Activated CD8-positive, alpha-beta T cell treated with anti-CD3 and anti-CD28 coated beads for 36 hours (primary cell): ENCODE results near the gene HMG20A. TPM values are rescaled to one million over a fixed set of nuclear protein-coding genes. Genes with fewer than 3 reads are reported as not detected.

Experiments used
- ATAC-seq: fragments of 200-7000 bp; cut with Tn5 transposase; one replicate; pipeline ENCODE4 v1.10.0; 2021; ENCODE audit warnings: mild to moderate bottlenecking, moderate library complexity
- CTCF ChIA-PET: fragments of 350-600 bp; sonication (Branson Sonifier 250); formaldehyde crosslinking; loops from one replicate; lab custom pipeline; 2021; ENCODE audit warnings: antibody characterized with exemption; lab: Charles Lee
- POLR2A ChIA-PET: fragments of 350-600 bp; sonication (Branson Sonifier 250); formaldehyde crosslinking; loops from one replicate; lab custom pipeline; 2021; ENCODE audit warnings: antibody characterized with exemption; lab: Charles Lee
- DNase-seq: peaks from one replicate; pipeline ENCODE4 v3.0.0-alpha.2; 2020
- H3K27ac Mint-ChIP-seq: one replicate; pipeline ENCODE4 v1.8.0; 2021; ENCODE audit warnings: mild to moderate bottlenecking, mixed read lengths
- H3K27me3 Mint-ChIP-seq: one replicate; pipeline ENCODE4 v1.8.0; 2021; ENCODE audit warnings: mixed read lengths
- H3K36me3 Mint-ChIP-seq: one replicate; pipeline ENCODE4 v1.8.0; 2021; ENCODE audit warnings: low read depth, mixed read lengths
- H3K4me1 Mint-ChIP-seq: one replicate; pipeline ENCODE4 v1.8.0; 2021; ENCODE audit warnings: low read depth, mixed read lengths
- H3K4me3 Mint-ChIP-seq: one replicate; pipeline ENCODE4 v1.8.0; 2021; ENCODE audit warnings: mild to moderate bottlenecking, moderate library complexity, mixed read lengths
- H3K9me3 Mint-ChIP-seq: one replicate; pipeline ENCODE4 v1.8.0; 2021; ENCODE audit warnings: mixed read lengths
- CTCF ChIP-seq: fragments of 200-600 bp; IDR thresholded peaks from one replicate; pipeline ENCODE4 v1.8.0; 2022; ENCODE audit warnings: antibody characterized with exemption, mild to moderate bottlenecking
- intact Hi-C: fragments of 100-400 bp; cut with micrococcal nuclease; formaldehyde crosslinking; loops from one replicate; pipeline ENCODE4 v1.10.0; 2022
- total RNA-seq, 2 experiments: library from RNA; stranded (reverse); gene quantifications; one replicate each; pipeline ENCODE4 v1.2.3, GENCODE V29; 2021

The HMG20A gene
- total RNA-seq, 2 experiments from 2014 or later = 44.4 to 44.9 TPM

DNA sequence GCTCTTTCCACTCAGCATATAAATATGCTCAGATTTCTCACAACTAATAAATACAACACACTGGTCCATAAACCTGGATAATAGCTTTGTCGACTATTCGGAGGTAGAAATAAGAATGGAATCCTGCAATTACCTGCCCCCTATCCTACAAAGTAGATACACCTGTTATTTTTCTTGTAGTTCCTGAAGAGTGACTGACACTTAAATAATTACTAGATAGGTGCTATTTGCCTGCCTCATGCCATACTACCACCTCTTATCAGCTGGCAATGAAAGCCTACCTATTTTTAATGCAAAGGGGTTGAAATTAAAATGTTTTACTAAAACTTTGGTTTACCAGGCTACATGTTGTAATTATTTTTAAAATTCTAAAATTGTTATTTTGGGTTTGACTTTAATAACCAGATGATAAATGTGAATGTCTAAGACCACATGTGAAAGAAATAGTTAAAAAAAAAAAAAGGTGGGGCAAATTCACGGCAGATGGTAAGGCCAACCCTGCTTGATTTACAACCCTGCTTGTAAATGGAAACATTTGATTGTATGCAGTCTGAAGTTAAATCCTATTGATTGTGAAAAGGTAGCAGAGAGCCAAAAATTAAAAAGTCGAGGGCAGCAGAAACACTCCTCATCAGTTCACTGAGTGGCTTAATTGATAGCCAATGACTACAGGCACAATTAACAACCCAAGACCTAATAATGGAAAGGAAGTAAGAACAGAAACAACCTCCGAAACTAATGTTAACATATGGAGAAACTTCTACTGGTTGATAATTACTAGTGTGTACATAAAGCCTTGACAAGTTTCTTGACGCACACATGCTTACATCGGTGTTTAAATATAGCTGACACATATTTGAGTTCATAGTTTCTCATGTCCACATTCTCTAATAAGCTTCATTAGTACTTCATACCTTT is 9.7 kb upstream of the HMG20A start:
- intact Hi-C loops = no loop called here
- Mint-ChIP-seq H3K27me3 (no peaks in the 10 kb centered on the region), H3K4me3 (no peak overlapping the region), H3K9me3 (no peaks in the 10 kb centered on the region), H3K36me3 (peaks cover 3% of the 10 kb centered on the region), H3K4me1 (peaks cover 39% of the 10 kb centered on the region), H3K27ac (peak overlapping the region; percentile 88)
- ChIA-PET POLR2A (interaction anchor here (1.5 to 1.6 kb wide), 2 partner anchors 8 to 10 kb away, joined by 5 to 8 read pairs; partner anchors contain the start of genes HMG20A and PEAK1), CTCF (interaction anchor here (1.0 to 2.1 kb wide), 2 partner anchors 11 to 292 kb away, joined by 3 to 5 read pairs; no protein-coding TSS in a partner anchor)
- ATAC-seq = no peak
- TF ChIP-seq CTCF = no peak
- DNase-seq = no peak

DNA sequence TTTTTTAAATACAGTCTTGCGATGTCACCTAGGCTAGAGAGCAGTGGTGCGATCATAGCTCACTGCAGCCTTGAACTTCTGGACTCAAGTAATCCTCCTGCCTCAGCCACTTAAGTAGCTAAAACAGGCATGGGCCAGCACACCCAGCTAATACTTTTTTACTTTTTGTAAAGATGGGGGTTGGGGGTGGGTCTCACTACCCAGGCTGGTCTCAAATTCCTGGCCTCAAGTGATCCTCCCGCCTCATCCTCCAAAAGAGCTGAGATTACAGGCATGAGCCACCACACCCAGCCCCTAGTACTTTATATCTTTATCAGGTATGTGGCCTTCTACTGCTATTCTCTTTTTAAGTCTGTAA is 9.1 kb upstream of the HMG20A start:
- ATAC-seq = no peak
- H3K4me3 Mint-ChIP-seq = no peak overlapping the region
- H3K9me3 Mint-ChIP-seq = no peaks in the 10 kb centered on the region
- peaks cover 3% of the 10 kb centered on the region for H3K36me3 Mint-ChIP-seq
- intact Hi-C loops = no loop called here
- H3K27me3 Mint-ChIP-seq = no peaks in the 10 kb centered on the region
- H3K4me1 Mint-ChIP-seq = peaks cover 33% of the 10 kb centered on the region
- ChIA-PET POLR2A (interaction anchor here (1.6 kb wide), 1 partner anchor 9 kb away, joined by 5 read pairs; the partner anchor contains the start of gene HMG20A), CTCF (interaction anchor here (0.6 to 2.1 kb wide), 2 partner anchors 10 to 226 kb away, joined by 3 to 5 read pairs; no protein-coding TSS in a partner anchor)
- no peak for TF ChIP-seq CTCF
- no peak for DNase-seq
- no peak overlapping the region for H3K27ac Mint-ChIP-seq

GRCh38 chr15:77412972-77413698 is 7.6 kb upstream of the HMG20A start:
- DNase-seq = no peak
- ChIA-PET CTCF (no interaction called here), POLR2A (no interaction called here)
- Mint-ChIP-seq H3K36me3 (peaks cover 3% of the 10 kb centered on the region), H3K27me3 (no peaks in the 10 kb centered on the region), H3K9me3 (no peaks in the 10 kb centered on the region), H3K27ac (no peak overlapping the region), H3K4me3 (no peak overlapping the region), H3K4me1 (peaks cover 36% of the 10 kb centered on the region)
- no peak for ATAC-seq
- TF ChIP-seq CTCF = no peak
- intact Hi-C loops = no loop called here

DNA sequence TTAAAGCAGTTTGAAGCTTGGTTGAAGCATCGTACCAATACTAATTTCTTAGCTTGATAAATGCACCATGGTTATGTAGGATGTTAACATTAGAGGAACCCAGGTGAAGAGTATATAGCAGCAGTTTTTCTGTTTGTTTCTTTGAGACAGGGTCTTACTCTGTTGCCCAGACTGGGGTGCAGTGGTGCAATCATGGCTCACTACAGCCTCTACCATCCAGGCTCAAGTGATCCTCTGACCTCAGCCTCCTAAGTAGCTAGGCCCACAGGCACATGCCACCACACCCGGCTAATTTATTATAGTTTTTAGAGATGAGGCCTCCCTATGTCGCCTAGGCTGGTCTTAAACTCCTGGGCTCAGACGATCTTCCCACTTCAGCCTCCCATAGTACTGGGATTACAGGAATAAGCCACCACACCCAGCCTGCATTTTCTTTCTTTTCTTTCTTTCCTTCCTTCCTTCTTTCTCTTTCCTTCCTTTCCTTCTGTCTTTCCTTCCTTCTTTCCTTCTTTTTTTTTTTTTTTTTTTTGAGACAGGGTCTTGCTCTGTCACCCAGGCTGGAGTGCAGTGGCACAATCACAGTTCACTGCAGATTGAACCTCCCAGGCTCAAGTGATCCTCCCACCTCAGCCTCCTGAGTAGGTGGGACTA is 6.9 kb upstream of the HMG20A start:
- POLR2A ChIA-PET = no interaction called here

More for the DNA sequence above, 6.9 kb upstream of the HMG20A start:
- CTCF ChIA-PET = no interaction called here
- no peak for ATAC-seq
- no peak for DNase-seq
- H3K27me3 Mint-ChIP-seq = no peaks in the 10 kb centered on the region
- peaks cover 43% of the 10 kb centered on the region for H3K4me1 Mint-ChIP-seq
- H3K9me3 Mint-ChIP-seq = no peaks in the 10 kb centered on the region
- TF ChIP-seq CTCF = no peak
- H3K27ac Mint-ChIP-seq = no peak overlapping the region
- no peak overlapping the region for H3K4me3 Mint-ChIP-seq
- intact Hi-C loops = no loop called here
- peaks cover 4% of the 10 kb centered on the region for H3K36me3 Mint-ChIP-seq
